SK-N-SH treated with all-trans-retinoic acid at 6 μM for 48 hours (cell line): Measurements from ENCODE around the gene ADRA2B.

ENCODE experiments used
- ARNTL ChIP-seq: fragments of 450-650 bp; formaldehyde crosslinking; IDR thresholded peaks from 2 replicates; pipeline ENCODE4 v1.5.0; 2020; ENCODE audit warnings: low read depth, mild to moderate bottlenecking, moderate library complexity, borderline replicate concordance
- BACH2 ChIP-seq: fragments of 250-450 bp; sonication (Bioruptor Pico); IDR thresholded peaks from 2 replicates; pipeline ENCODE4 v1.9.0; 2021; ENCODE audit warnings: mild to moderate bottlenecking, borderline replicate concordance
- CREB5 ChIP-seq: fragments of 250-450 bp; sonication (Bioruptor Pico); IDR thresholded peaks from 2 replicates; pipeline ENCODE4 v1.5.1; 2020; ENCODE audit warnings: low read depth, mild to moderate bottlenecking, moderate library complexity
- CSRNP3 ChIP-seq: fragments of 250-450 bp; sonication (Bioruptor Pico); IDR thresholded peaks from 2 replicates; pipeline ENCODE4 v1.5.1; 2021; ENCODE audit warnings: mild to moderate bottlenecking, moderate library complexity
- GLIS3 ChIP-seq: fragments of 250-450 bp; sonication (Bioruptor Pico); IDR thresholded peaks from 2 replicates; pipeline ENCODE4 v1.5.0; 2020; ENCODE audit warnings: mild to moderate bottlenecking, moderate library complexity
- SNAI2 ChIP-seq: fragments of 250-450 bp; sonication (Bioruptor Pico); IDR thresholded peaks from 2 replicates; pipeline ENCODE4 v1.5.0; 2020; ENCODE audit warnings: mild to moderate bottlenecking, moderate library complexity
- TOX ChIP-seq: fragments of 250-450 bp; sonication (Bioruptor Pico); IDR thresholded peaks from 2 replicates; pipeline ENCODE4 v1.8.0; 2021; ENCODE audit warnings: mild to moderate bottlenecking, moderate library complexity, borderline replicate concordance
- ZC3H10 ChIP-seq: fragments of 250-450 bp; sonication (Bioruptor Pico); IDR thresholded peaks from 2 replicates; pipeline ENCODE4 v1.5.1; 2021; ENCODE audit warnings: mild to moderate bottlenecking, moderate library complexity
- ZFP3 ChIP-seq: fragments of 250-450 bp; sonication (Bioruptor Pico); IDR thresholded peaks from 2 replicates; pipeline ENCODE4 v1.5.0; 2020; ENCODE audit warnings: mild to moderate bottlenecking, moderate library complexity
- ZNF70 ChIP-seq: fragments of 450-650 bp; formaldehyde crosslinking; IDR thresholded peaks from 2 replicates; pipeline ENCODE4 v1.5.0; 2020; ENCODE audit warnings: mild to moderate bottlenecking, moderate library complexity
- ZNF8 ChIP-seq: fragments of 450-650 bp; formaldehyde crosslinking; IDR thresholded peaks from 2 replicates; pipeline ENCODE4 v1.5.0; 2020; ENCODE audit warnings: mild to moderate bottlenecking, moderate library complexity

- TF ChIP-seq TOX (CRISPR knock-in tag) (no peak), ZNF8 (CRISPR knock-in tag) (no peak), ZFP3 (no peak), ARNTL (CRISPR knock-in tag) (no peak), ZC3H10 (CRISPR knock-in tag) (no peak), ZNF70 (CRISPR knock-in tag) (no peak), GLIS3 (CRISPR knock-in tag) (no peak), BACH2 (no peak), CREB5 (CRISPR knock-in tag) (no peak), SNAI2 (no peak), CSRNP3 (CRISPR knock-in tag) (no peak)
These were observed 47.0 kb upstream of the ADRA2B start for GRCh38 chr2:96163415-96163767.
